Esophagus muscularis mucosa (tissue), 4 donors: ENCODE data around the gene TAF3. TPM values are rescaled to one million over a fixed set of nuclear protein-coding genes. Genes with fewer than 3 reads are reported as not detected.

ENCODE experiments used
- DNase-seq: peaks from one replicate; pipeline ENCODE4 v3.0.0-alpha.2; 2017; ENCODE audit errors: extremely low spot score
- H3K27ac ChIP-seq, 4 donors: fragments of 200-600 bp; sonication (generic); replicated peaks in 1 of 4; 1 replicate in 3 of 4; 2 replicates in 1 of 4; pipeline ENCODE4 v1.5.1; 2016 to 2019; ENCODE audit warnings: mild to moderate bottlenecking in 1 of 4
- H3K27me3 ChIP-seq, 4 donors: fragments of 200-600 bp; sonication (generic); one replicate each; pipeline versions ENCODE4 v1.5.1 to v1.6.0; 2016 to 2019
- H3K36me3 ChIP-seq, 4 donors: fragments of 200-600 bp; sonication (generic); one replicate each; pipeline ENCODE4 v1.5.1; 2016 to 2019
- H3K4me1 ChIP-seq, 4 donors: fragments of 200-600 bp; sonication (generic); one replicate each; pipeline ENCODE4 v1.5.1; 2016 to 2019
- H3K4me3 ChIP-seq, 4 donors: fragments of 200-600 bp; sonication (generic); 1 replicate in 2 of 4; 2 replicates in 2 of 4; pipeline ENCODE4 v1.5.1; 2016 to 2019; ENCODE audit warnings: mild to moderate bottlenecking in 4 of 4, moderate library complexity in 1 of 4
- H3K9me3 ChIP-seq, 4 donors: fragments of 200-600 bp; sonication (generic); 1 replicate in 3 of 4; 2 replicates in 1 of 4; pipeline ENCODE4 v1.5.1; 2016 to 2019
- CTCF ChIP-seq, 3 experiments: fragments of 200-600 bp in 2 of 3; fragments of 450-650 bp in 1 of 3; sonication (generic) in 2 of 3; IDR thresholded peaks; one replicate each; pipeline ENCODE4 v1.5.1; 2017 to 2019; ENCODE audit warnings: antibody characterized with exemption in 3 of 3, mild to moderate bottlenecking in 2 of 3, moderate library complexity in 1 of 3
- EP300 ChIP-seq: sonication (generic); formaldehyde crosslinking; IDR thresholded peaks from one replicate; pipeline ENCODE4 v1.6.1; 2017; ENCODE audit warnings: antibody characterized with exemption
- POLR2A ChIP-seq: fragments of 450-650 bp; IDR thresholded peaks from one replicate; pipeline ENCODE4 v1.6.1; 2017; ENCODE audit warnings: antibody characterized with exemption, moderate library complexity, mild to moderate bottlenecking, low read depth
- POLR2AphosphoS5 ChIP-seq, 2 donors: sonication (generic); formaldehyde crosslinking; IDR thresholded peaks; one replicate each; pipeline ENCODE4 v1.6.1; 2017; ENCODE audit warnings: antibody characterized with exemption in 2 of 2
- WGBS: methylation state at CpG from one replicate; pipeline ENCODE4 v1.1.5; 2018; 5-methylcytosine and 5-hydroxymethylcytosine counted together
- intact Hi-C: fragments of 100-400 bp; cut with DNase I; formaldehyde crosslinking; loops from one replicate; pipeline ENCODE4 v1.15.1; 2023
- total RNA-seq, 4 donors: library from RNA; depleted of rRNA; stranded (reverse); fragments of >200 nt; gene quantifications; one replicate each; pipeline versions ENCODE4 v1.1.0 to v1.2.1, GENCODE V29; 2016

TAF3 gene
- total RNA-seq, 4 donors from 2014 or later: 8.8 to 11.2 (median 10.7) TPM

- Histone ChIP-seq H3K27me3 (no peaks in the 10 kb centered on the region), H3K4me1 (no peaks in the 10 kb centered on the region), H3K4me3 (no peak overlapping the region), H3K27ac (no peak overlapping the region), H3K9me3 (no peaks in the 10 kb centered on the region), H3K36me3 (no peaks in the 10 kb centered on the region)
- no peak for DNase-seq
- intact Hi-C loops: no loop called here
- 98% methylated on average over 3 of the region's 3 CpGs for WGBS
- no peak for TF ChIP-seq CTCF (IDR thresholded peaks at IDR 0.05)
- no peak for TF ChIP-seq POLR2AphosphoS5 (IDR thresholded peaks at IDR 0.05)
- no peak for TF ChIP-seq POLR2A
- no peak for TF ChIP-seq EP300
Observed at GRCh38 chr10:7881119-7881518, 62.8 kb downstream of the TAF3 start.

- intact Hi-C loops: no loop called here
Observed at GRCh38 chr10:7886056-7886455, 67.8 kb downstream of the TAF3 start.

GRCh38 chr10:7887174-7887816 is 69.0 kb downstream of the TAF3 start:
- no peaks in the 10 kb centered on the region for H3K27me3 ChIP-seq
- 78% methylated on average over 8 of the region's 8 CpGs for WGBS
- intact Hi-C loops: no loop called here
- H3K9me3 ChIP-seq: no peaks in the 10 kb centered on the region
- no peak overlapping the region for H3K27ac ChIP-seq
- H3K4me1 ChIP-seq: peaks cover 0 to 12% (median 4%) of the 10 kb centered on the region in 4 donors
- no peak overlapping the region for H3K4me3 ChIP-seq
- H3K36me3 ChIP-seq: no peaks in the 10 kb centered on the region
- no peak for DNase-seq
- TF ChIP-seq EP300: no peak
- TF ChIP-seq POLR2AphosphoS5 (IDR thresholded peaks at IDR 0.05): no peak
- TF ChIP-seq POLR2A: no peak
- no peak for TF ChIP-seq CTCF (IDR thresholded peaks at IDR 0.05)

More at GRCh38 chr10:7886056-7886455, 67.8 kb downstream of the TAF3 start:
- DNase-seq: no peak
- no peaks in the 10 kb centered on the region for H3K27me3 ChIP-seq
- 97% methylated on average over 2 of the region's 2 CpGs for WGBS
- H3K4me1 ChIP-seq: peaks cover 0 to under 1% (median 0%) of the 10 kb centered on the region in 4 donors
- no peaks in the 10 kb centered on the region for H3K36me3 ChIP-seq
- H3K27ac ChIP-seq: no peak overlapping the region
- H3K4me3 ChIP-seq: no peak overlapping the region
- no peak for TF ChIP-seq POLR2A
- TF ChIP-seq POLR2AphosphoS5 (IDR thresholded peaks at IDR 0.05): no peak
- TF ChIP-seq EP300: no peak
- no peak for TF ChIP-seq CTCF (IDR thresholded peaks at IDR 0.05)
- H3K9me3 ChIP-seq: no peaks in the 10 kb centered on the region

- TF ChIP-seq POLR2A (no peak), POLR2AphosphoS5 (IDR thresholded peaks at IDR 0.05) (no peak), CTCF (IDR thresholded peaks at IDR 0.05) (no peak), EP300 (no peak)
- WGBS: 89% methylated on average over 5 of the region's 5 CpGs
Observed at GRCh38 chr10:7889947-7890542, 71.7 kb downstream of the TAF3 start.

More at GRCh38 chr10:7889947-7890542, 71.7 kb downstream of the TAF3 start:
- Histone ChIP-seq H3K4me1 (peaks cover 0 to 12% (median 7%) of the 10 kb centered on the region in 4 donors), H3K27ac (no peak overlapping the region), H3K9me3 (no peaks in the 10 kb centered on the region), H3K27me3 (no peaks in the 10 kb centered on the region), H3K4me3 (no peak overlapping the region), H3K36me3 (no peaks in the 10 kb centered on the region)
- intact Hi-C loops: no loop called here
- DNase-seq: no peak
